Brain microvascular endothelial cell (primary cell): ENCODE results near the gene IGLON5.

Experiments used
- DNase-seq: peaks from one replicate; pipeline ENCODE4 v3.0.0-alpha.2; 2020
- H3K27ac ChIP-seq: fragments of 250-450 bp; sonication (Bioruptor Pico); 2 replicates; pipeline ENCODE4 v1.5.1; 2020; ENCODE audit warnings: mild to moderate bottlenecking, moderate library complexity
- H3K27me3 ChIP-seq: fragments of 250-450 bp; sonication (Bioruptor Pico); replicated peaks from 2 replicates; pipeline ENCODE4 v1.5.1; 2020; ENCODE audit warnings: mild to moderate bottlenecking
- H3K36me3 ChIP-seq: fragments of 250-450 bp; sonication (Bioruptor Pico); replicated peaks from 2 replicates; pipeline ENCODE4 v1.5.1; 2020; ENCODE audit warnings: mild to moderate bottlenecking
- H3K4me3 ChIP-seq: 2 replicates; pipeline ENCODE4 v1.5.1; 2011; ENCODE audit warnings: low read depth, mild to moderate bottlenecking, control low read depth, low read length, moderate library complexity
- in situ Hi-C: cut with HindIII; loops from 2 replicates; pipeline ENCODE4 v1.10.0; 2017; ENCODE audit warnings: low sequenced_read_pairs, low pct_ligation_motif_present
- TF ChIP-seq, protein P1 (sequence below): IDR thresholded peaks from 2 replicates; pipeline ENCODE4 v1.5.1; 2011; ENCODE audit warnings: low read depth, mild to moderate bottlenecking, moderate library complexity, low read length, control low read depth, inconsistent platforms; ENCODE audit errors: missing control alignments

IGLON5 gene

DNA sequence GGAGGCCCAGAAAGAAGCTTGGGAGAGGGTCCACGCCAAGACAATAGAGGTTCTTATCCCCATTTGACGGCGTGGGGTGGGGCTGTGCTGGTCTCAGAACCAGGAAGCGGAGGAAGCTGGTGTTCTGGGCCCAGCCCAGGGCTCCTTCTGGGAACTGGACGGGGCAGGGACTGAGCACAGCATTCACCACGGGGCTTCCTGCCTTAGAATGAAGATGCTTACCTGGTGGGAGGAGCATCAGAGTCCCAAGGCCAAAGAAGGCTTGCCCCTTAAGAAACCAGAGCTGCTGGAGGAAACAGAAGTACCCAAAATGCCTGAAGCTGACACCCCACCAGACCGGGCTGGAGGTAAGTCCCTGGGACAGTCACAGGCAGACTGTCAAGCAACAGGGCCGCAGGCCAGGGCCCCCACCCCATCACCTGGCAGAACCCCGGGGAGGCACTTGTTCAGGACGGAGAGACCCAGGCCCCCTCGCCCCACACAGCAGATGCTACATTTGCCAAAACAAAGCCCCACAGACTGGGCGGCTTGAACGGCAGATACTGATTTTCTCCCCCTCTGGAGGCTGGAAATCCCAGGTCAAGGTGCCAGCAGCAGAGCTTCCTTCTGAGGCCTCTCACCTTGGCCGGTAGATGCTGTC lies 17.8 kb upstream of the IGLON5 start:
- H3K27me3 ChIP-seq = no peaks in the 10 kb centered on the region
- no peaks in the 10 kb centered on the region for H3K36me3 ChIP-seq
- H3K4me3 ChIP-seq = no peak overlapping the region
- TF ChIP-seq, protein P1, sequence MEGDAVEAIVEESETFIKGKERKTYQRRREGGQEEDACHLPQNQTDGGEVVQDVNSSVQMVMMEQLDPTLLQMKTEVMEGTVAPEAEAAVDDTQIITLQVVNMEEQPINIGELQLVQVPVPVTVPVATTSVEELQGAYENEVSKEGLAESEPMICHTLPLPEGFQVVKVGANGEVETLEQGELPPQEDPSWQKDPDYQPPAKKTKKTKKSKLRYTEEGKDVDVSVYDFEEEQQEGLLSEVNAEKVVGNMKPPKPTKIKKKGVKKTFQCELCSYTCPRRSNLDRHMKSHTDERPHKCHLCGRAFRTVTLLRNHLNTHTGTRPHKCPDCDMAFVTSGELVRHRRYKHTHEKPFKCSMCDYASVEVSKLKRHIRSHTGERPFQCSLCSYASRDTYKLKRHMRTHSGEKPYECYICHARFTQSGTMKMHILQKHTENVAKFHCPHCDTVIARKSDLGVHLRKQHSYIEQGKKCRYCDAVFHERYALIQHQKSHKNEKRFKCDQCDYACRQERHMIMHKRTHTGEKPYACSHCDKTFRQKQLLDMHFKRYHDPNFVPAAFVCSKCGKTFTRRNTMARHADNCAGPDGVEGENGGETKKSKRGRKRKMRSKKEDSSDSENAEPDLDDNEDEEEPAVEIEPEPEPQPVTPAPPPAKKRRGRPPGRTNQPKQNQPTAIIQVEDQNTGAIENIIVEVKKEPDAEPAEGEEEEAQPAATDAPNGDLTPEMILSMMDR = no peak
- in situ Hi-C loops = no loop called here
- DNase-seq = no peak
- H3K27ac ChIP-seq = no peak overlapping the region

DNA sequence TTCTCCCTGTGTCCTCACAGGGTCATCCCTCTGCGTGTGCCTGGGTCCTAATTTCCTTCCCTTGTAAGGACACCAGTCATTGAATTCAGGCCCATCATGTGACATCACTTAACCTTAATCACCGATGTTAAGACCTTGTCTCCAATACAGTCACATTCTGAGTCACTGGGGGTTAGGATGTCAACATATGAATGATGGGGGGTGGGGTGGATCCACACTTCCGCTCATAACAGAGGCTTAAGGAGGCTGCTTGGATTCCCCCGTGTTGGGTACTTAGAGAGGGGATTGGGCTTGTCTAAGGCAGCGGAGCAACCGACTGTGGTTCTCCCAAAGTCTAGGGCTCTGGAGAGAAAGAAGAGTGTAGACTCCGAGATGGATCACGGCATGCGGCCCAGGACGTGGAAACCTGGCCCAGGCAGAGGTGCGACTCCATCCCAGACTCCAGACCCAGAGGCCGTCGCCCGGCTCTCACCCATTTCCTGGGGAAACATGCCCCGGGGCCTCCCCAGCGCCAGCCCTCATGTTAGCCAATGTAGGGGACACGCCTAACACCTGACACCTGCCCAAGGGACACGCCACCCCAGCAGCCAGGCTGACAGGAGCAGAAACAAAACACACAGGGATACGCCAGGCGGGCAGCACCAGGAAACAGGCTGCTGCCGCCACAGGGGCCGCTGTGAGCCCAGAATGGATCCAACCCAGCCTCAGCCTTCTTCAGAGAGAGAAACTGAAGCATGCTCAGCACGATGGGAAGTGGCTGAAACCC lies 17.1 kb upstream of the IGLON5 start:
- TF ChIP-seq, protein P1 = no peak
- Histone ChIP-seq H3K27ac (no peak overlapping the region), H3K36me3 (no peaks in the 10 kb centered on the region), H3K27me3 (no peaks in the 10 kb centered on the region), H3K4me3 (no peak overlapping the region)
- in situ Hi-C loops = no loop called here
- DNase-seq = no peak

DNA sequence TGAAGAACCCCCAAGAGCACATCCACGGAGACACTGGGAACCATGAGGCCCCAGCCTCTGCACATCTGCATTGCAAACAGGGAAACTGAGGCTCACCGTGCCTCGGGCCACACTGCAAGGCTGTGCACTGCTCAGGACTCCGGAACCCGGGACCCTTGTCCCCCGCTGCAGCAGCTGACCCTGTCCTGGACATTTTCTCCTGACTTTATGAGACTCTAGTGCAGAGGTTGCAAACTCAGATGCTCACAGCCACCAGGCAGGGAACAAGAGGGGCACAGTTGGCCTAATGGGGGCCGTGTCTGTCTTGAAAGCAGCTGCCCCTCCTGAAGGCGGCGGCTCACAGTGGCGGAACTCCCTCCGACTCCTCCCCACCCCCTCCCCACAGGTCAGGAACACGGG lies 16.5 kb upstream of the IGLON5 start:
- Histone ChIP-seq H3K27me3 (no peaks in the 10 kb centered on the region), H3K4me3 (no peak overlapping the region), H3K36me3 (no peaks in the 10 kb centered on the region), H3K27ac (no peak overlapping the region)
- no peak for DNase-seq
- in situ Hi-C loops = no loop called here
- TF ChIP-seq, protein P1 = no peak

DNA sequence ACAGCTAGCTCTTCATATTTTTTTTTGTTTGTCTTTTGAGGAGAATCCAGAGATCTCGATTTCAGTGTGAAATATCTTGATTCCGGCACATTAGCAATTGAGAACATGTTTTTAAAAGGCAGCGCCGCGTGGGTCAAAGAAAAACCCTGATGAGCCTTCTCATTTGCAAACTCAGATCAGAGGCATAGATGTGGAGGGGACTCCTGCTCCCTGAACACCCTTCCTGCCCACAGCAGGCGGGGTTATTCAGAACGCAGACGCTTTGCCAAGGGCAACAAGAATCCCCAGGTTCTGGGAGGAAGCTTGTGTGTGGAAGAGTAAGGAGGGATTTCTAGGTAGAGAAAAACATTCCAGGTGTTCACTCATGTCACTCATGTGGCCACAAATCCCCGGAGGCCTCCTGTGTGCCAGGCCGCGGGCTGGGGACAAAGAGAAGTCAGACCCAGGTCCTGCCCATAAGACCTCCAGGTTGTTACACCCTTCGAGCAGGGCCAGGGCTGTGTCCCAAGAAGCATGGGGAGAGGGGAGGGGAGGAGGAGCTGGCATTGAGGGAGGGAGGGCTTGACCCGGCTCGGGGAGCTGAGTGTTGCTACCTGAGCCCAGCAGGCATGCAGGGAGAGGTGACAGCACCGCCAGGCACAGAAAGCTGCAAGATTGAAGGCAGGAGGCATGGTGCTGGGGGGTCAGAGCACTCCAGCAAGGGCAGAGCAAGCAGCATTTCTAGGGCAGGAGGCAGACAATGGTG lies 15.9 kb upstream of the IGLON5 start:
- in situ Hi-C loops = no loop called here
- Histone ChIP-seq H3K36me3 (no peaks in the 10 kb centered on the region), H3K4me3 (no peak overlapping the region), H3K27ac (no peak overlapping the region), H3K27me3 (no peaks in the 10 kb centered on the region)
- TF ChIP-seq, protein P1 = no peak
- DNase-seq = no peak

DNA sequence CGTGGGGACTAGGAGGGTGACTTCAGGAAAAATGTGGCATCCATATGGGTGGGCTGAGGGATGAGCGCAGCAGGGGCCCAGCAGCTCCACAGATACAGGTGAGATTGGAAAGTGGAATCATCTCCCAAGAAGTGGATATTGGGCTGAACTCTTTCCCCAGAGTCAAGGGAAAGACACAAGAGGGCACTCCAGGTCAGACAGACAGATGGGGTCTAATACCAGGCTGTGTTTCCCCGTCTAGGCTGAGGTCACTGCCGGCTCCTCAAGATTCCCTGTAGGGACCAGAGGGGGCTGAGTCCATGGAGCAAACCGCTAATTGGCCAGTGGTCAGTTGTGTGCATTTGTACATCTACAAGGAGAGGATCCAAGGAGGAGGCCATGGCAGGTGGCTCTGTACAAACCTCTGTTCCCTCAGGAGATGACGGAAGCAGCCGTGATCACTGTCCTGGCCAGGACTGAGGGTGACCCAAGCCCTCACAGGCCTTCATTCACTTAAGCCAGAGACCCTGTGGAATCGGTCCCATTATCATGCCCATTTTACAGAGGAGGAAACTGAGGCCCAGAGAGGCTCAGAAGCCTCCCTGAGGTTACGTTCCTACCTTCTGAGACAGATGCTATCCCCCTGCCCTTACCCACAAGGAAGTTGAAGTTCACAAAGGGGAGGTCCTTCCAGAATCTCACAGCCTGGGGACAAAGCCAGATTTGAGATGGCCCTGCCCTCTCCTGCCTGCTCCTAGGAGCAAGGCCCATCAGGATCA lies 14.9 kb upstream of the IGLON5 start:
- Histone ChIP-seq H3K4me3 (no peak overlapping the region), H3K36me3 (no peaks in the 10 kb centered on the region), H3K27me3 (no peaks in the 10 kb centered on the region), H3K27ac (no peak overlapping the region)
- TF ChIP-seq, protein P1 = no peak
- in situ Hi-C loops = no loop called here
- no peak for DNase-seq
